Renal cortical epithelial cell (primary cell): ENCODE results near the gene HOXB6. TPM values are rescaled to one million over a fixed set of nuclear protein-coding genes. Genes with fewer than 3 reads are reported as not detected.

Experiments
- DNase-seq: peaks from one replicate; pipeline ENCODE4 v3.0.0-alpha.2; 2011; ENCODE audit warnings: low read depth
- total RNA-seq: library from RNA; depleted of rRNA; stranded (reverse); fragments of >200 nt; gene quantifications from 2 replicates; pipeline ENCODE4 v1.2.3, GENCODE V29; 2014

Gene HOXB6
- total RNA-seq, 1 donor from 2014 or later = 56.2 TPM

- no peak for DNase-seq
These were observed 38.7 kb downstream of the HOXB6 start for GRCh38 chr17:48565925-48566710.

- no peak for DNase-seq
These were observed 39.7 kb downstream of the HOXB6 start for GRCh38 chr17:48565022-48565554.

GRCh38 chr17:48564188-48565021 is 40.4 kb downstream of the HOXB6 start:
- DNase-seq = no peak

GRCh38 chr17:48563867-48564187 is 41.0 kb downstream of the HOXB6 start:
- DNase-seq = no peak

GRCh38 chr17:48563385-48563838 is 41.4 kb downstream of the HOXB6 start:
- DNase-seq = no peak

- no peak for DNase-seq
These were observed 41.9 kb downstream of the HOXB6 start for GRCh38 chr17:48562934-48563333.

- peak; percentile 89 for DNase-seq
These were observed 42.6 kb downstream of the HOXB6 start for GRCh38 chr17:48561884-48562810.

- no peak for DNase-seq
These were observed 44.7 kb downstream of the HOXB6 start for GRCh38 chr17:48559840-48560817.

GRCh38 chr17:48559122-48559839 is 45.5 kb downstream of the HOXB6 start:
- no peak for DNase-seq

- no peak for DNase-seq
These were observed 46.0 kb downstream of the HOXB6 start for GRCh38 chr17:48558831-48559121.

- DNase-seq = no peak
These were observed 46.5 kb downstream of the HOXB6 start for GRCh38 chr17:48558057-48558830.

GRCh38 chr17:48556576-48557401 is 48.0 kb downstream of the HOXB6 start:
- no peak for DNase-seq

- no peak for DNase-seq
These were observed 48.6 kb downstream of the HOXB6 start for GRCh38 chr17:48556229-48556575.

- peak; percentile 93 for DNase-seq
These were observed 49.2 kb downstream of the HOXB6 start for GRCh38 chr17:48555258-48556228.

- no peak for DNase-seq
These were observed 50.2 kb downstream of the HOXB6 start for GRCh38 chr17:48554412-48555257.

GRCh38 chr17:48553826-48554225 is 51.0 kb downstream of the HOXB6 start:
- DNase-seq = no peak
